K562 (cell line): ENCODE data around the gene NQO2. TPM values are rescaled to one million over a fixed set of nuclear protein-coding genes. Genes with fewer than 3 reads are reported as not detected.
"Not testable (repeated sequence)": the region's sequence is repeated elsewhere in the genome, so short reads cannot be mapped to it uniquely, and the experiment has no call there.

Experiments used
- ATAC-seq: fragments of 200-7000 bp; cut with Tn5 transposase; 3 replicates; pipeline ENCODE4 v1.9.1; 2020; ENCODE audit warnings: moderate library complexity
- BruUV-seq: library from RNA; stranded (reverse); fragments of 400-500 nt; replicated peaks from 2 replicates; lab custom pipeline; 2021; lab: Mats Ljungman, UMichigan
- CTCF ChIA-PET: fragments of 300-600 bp; formaldehyde crosslinking; extraction: SDS; loops from one replicate; lab custom pipeline; 2021; ENCODE audit warnings: low intra/inter-chr PET ratio; lab: Yijun Ruan, JAX
- POLR2A ChIA-PET: fragments of 300-600, 350-650 bp; sonication (Branson Sonifier 250); formaldehyde crosslinking; extraction: SDS; loops from one replicate; lab custom pipeline; 2021; ENCODE audit warnings: antibody characterized with exemption, inconsistent platforms; lab: Yijun Ruan, JAX
- DNase-seq, 4 experiments: peaks; one replicate each; pipeline versions ENCODE4 v3.0.0 to v3.0.0-alpha.2; 2011 to 2018; ENCODE audit warnings: low spot score in 3 of 4, mixed read lengths in 3 of 4; ENCODE audit errors: extremely low read depth in 1 of 4
- FAIRE-seq: peaks from 2 replicates; lab custom pipeline; 2011; peaks lifted over from hg19 to GRCh38; lab: Jason Lieb, UNC
- H2AFZ ChIP-seq: 2 replicates; pipeline ENCODE4 v1.6.0; 2011; ENCODE audit warnings: low read depth, low read length, control low read depth, inconsistent platforms
- H3K27ac ChIP-seq: fragments of 200-600 bp; 3 replicates; pipeline ENCODE4 v1.8.0; 2011; ENCODE audit warnings: low read depth, mild to moderate bottlenecking, control low read depth, inconsistent platforms, low read length, moderate library complexity, mixed read lengths; ENCODE audit errors: extremely low read depth
- H3K27me3 ChIP-seq, 2 experiments: fragments of 300-600 bp in 1 of 2; 2 replicates in 1 of 2; 3 replicates in 1 of 2; pipeline versions ENCODE4 v1.6.0 to v1.8.0; 2011; ENCODE audit warnings: inconsistent platforms in 2 of 2, low read length in 2 of 2, mild to moderate bottlenecking in 1 of 2, mixed read lengths in 1 of 2, moderate library complexity in 1 of 2; ENCODE audit not compliant: control insufficient read depth in 2 of 2, insufficient read depth in 2 of 2
- H3K36me3 ChIP-seq: fragments of 300-600 bp; 3 replicates; pipeline ENCODE4 v1.8.0; 2011; ENCODE audit warnings: mild to moderate bottlenecking, low read length, inconsistent platforms; ENCODE audit not compliant: control insufficient read depth, insufficient read depth
- H3K4me1 ChIP-seq, 2 experiments: fragments of 200-600 bp in 1 of 2; replicated peaks in 1 of 2; 2 replicates in 1 of 2; 3 replicates in 1 of 2; pipeline versions ENCODE4 v1.5.1 to v1.8.0; 2011; ENCODE audit warnings: inconsistent platforms in 2 of 2, low read length in 2 of 2, mild to moderate bottlenecking in 1 of 2, mixed read lengths in 1 of 2, moderate library complexity in 1 of 2; ENCODE audit not compliant: control insufficient read depth in 2 of 2, insufficient read depth in 2 of 2
- H3K4me2 ChIP-seq: 2 replicates; pipeline ENCODE4 v1.6.1; 2011; ENCODE audit warnings: low read length, control low read depth, inconsistent platforms, mixed read lengths; ENCODE audit not compliant: insufficient read depth
- H3K4me3 ChIP-seq: fragments of 200-600 bp; sonication (generic), shearing (Covaris generic); 2 replicates; pipeline ENCODE4 v1.5.1; 2016; ENCODE audit warnings: control low read depth, inconsistent platforms
- H3K79me2 ChIP-seq: fragments of 200-600 bp; 3 replicates; pipeline ENCODE4 v1.8.0; 2011; ENCODE audit warnings: low read length, inconsistent platforms; ENCODE audit not compliant: control insufficient read depth, insufficient read depth
- H3K9ac ChIP-seq, 2 experiments: 2 replicates each; pipeline versions ENCODE4 v1.6.0 to v1.6.1; 2011; ENCODE audit warnings: low read depth in 2 of 2, low read length in 2 of 2, control low read depth in 1 of 2, inconsistent platforms in 1 of 2, mild to moderate bottlenecking in 1 of 2, mixed read lengths in 1 of 2; ENCODE audit not compliant: insufficient read depth in 1 of 2
- H3K9me1 ChIP-seq: one replicate; pipeline ENCODE4 v1.6.0; 2011; ENCODE audit warnings: inconsistent platforms, mild to moderate bottlenecking, low read length, moderate library complexity; ENCODE audit not compliant: control insufficient read depth, insufficient read depth
- H3K9me3 ChIP-seq: replicated peaks from 2 replicates; pipeline ENCODE4 v1.5.1; 2011; ENCODE audit warnings: low read depth, low read length, inconsistent platforms; ENCODE audit not compliant: control insufficient read depth, insufficient read depth
- H4K20me1 ChIP-seq: replicated peaks from 2 replicates; pipeline ENCODE4 v1.6.1; 2011; ENCODE audit warnings: low read length, inconsistent platforms, mixed read lengths; ENCODE audit not compliant: control insufficient read depth, insufficient read depth
- HMG20A ChIP-seq: fragments of 450-650 bp; formaldehyde crosslinking; conservative IDR thresholded peaks from 2 replicates; pipeline ENCODE4 v1.4.0; 2020; ENCODE audit warnings: mild to moderate bottlenecking, mixed read lengths
- ILF3 ChIP-seq: fragments of 450-650 bp; IDR thresholded peaks from 2 replicates; pipeline ENCODE4 v1.6.1; 2018; ENCODE audit warnings: antibody characterized with exemption, mild to moderate bottlenecking, moderate library complexity, borderline replicate concordance
- KLF10 ChIP-seq: fragments of 250-450 bp; sonication (Bioruptor Pico); IDR thresholded peaks from 2 replicates; pipeline ENCODE4 v1.6.1; 2021; ENCODE audit warnings: matching md5 sums
- WGBS: fragments of 100-300 bp; shearing (Covaris generic); methylation state at CpG from one replicate; pipeline ENCODE4 v1.1.6; 2016; ENCODE audit warnings: low coverage, mixed read lengths; ENCODE audit not compliant: insufficient coverage; ENCODE audit errors: missing lambda C conversion rate; 5-methylcytosine and 5-hydroxymethylcytosine counted together
- in situ Hi-C: fragments of 300-500 bp; cut with MboI; formaldehyde crosslinking; loops from 4 replicates; pipeline ENCODE4 v1.15.0; 2018; ENCODE audit warnings: inconsistent platforms, mixed read lengths
- intact Hi-C: fragments of 100-400 bp; cut with micrococcal nuclease; formaldehyde crosslinking; loops from 2 replicates; pipeline ENCODE4 v1.14.2; 2022
- polyA plus RNA-seq, 8 experiments: library from polyadenylated mRNA; depleted of rRNA in 4 of 8; stranded (reverse) in 5 of 8; unstranded in 3 of 8; fragments of >200 nt; fragmentation: Nextera tagmentation in 2 of 8; fragmentation: Illumina TruSeq in 1 of 8; extraction: Ambion mirVana in 2 of 8; extraction: Trizol in 1 of 8; gene quantifications; 2 replicates each; pipeline versions ENCODE4 v1.2.1 to v1.2.3, GENCODE V29; 2011 to 2014; ENCODE audit warnings: inconsistent platforms in 1 of 8, missing spikeins in 1 of 8
- total RNA-seq, 7 experiments: library from RNA; depleted of rRNA in 6 of 7; stranded (reverse); fragments of >200 nt in 6 of 7; fragmentation: Illumina TruSeq in 2 of 7; extraction: Trizol in 2 of 7; gene quantifications; 2 replicates each; pipeline versions ENCODE4 v1.2.1 to v1.2.3, GENCODE V29; 2011 to 2021; ENCODE audit warnings: low replicate concordance in 1 of 7
- TF ChIP-seq, protein P1 (sequence below), 2 experiments: IDR thresholded peaks; 2 replicates each; pipeline ENCODE4 v1.6.1; 2011; ENCODE audit warnings: borderline replicate concordance in 1 of 2, control low read depth in 1 of 2, low read depth in 1 of 2, low read length in 1 of 2, mild to moderate bottlenecking in 1 of 2, mixed read lengths in 1 of 2, moderate library complexity in 1 of 2; ENCODE audit not compliant: insufficient read depth in 1 of 2, insufficient read length in 1 of 2, poor library complexity in 1 of 2, severe bottlenecking in 1 of 2; ENCODE audit errors: extremely low read depth in 1 of 2

Gene NQO2
- total and polyA plus RNA-seq, 9 of the 15 experiments (the other 6 are each of a cell fraction or from before 2014, with no cell fraction given) = 54.6 to 214 (median 116) TPM

DNA sequence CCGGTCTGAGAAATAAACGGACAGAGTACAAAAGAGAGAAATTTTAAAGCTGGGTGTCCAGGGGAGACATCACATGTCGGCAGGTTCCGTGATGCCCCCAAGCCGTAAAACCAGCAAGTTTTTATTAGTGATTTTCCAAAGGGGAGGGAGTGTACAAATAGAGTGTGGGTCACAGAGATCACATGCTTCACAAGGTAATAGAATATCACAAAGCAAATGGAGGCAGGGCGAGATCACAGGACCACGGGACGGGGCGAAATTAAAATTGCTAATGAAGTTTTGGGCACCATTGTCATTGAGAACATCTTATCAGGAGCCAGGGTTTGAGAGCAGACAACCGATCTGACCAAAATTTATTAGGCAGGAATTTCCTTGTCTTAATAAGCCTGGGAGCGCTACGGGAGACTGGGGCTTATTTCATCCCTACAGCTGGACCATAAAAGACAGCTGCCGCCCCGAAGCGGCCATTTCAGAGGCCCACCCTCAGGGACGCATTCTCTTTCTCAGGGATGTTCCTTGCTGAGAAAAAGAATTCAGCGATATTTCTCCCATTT lies 9.1 kb downstream of the NQO2 start:
- CTCF ChIA-PET = not testable (repeated sequence)
- POLR2A ChIA-PET = interaction anchor here (0.7 to 3.9 kb wide), 3 partner anchors 11 to 154 kb away, joined by 4 to 22 read pairs (median 5); no protein-coding TSS in a partner anchor
- WGBS = 97% methylated on average over 17 of the region's 17 CpGs

DNA sequence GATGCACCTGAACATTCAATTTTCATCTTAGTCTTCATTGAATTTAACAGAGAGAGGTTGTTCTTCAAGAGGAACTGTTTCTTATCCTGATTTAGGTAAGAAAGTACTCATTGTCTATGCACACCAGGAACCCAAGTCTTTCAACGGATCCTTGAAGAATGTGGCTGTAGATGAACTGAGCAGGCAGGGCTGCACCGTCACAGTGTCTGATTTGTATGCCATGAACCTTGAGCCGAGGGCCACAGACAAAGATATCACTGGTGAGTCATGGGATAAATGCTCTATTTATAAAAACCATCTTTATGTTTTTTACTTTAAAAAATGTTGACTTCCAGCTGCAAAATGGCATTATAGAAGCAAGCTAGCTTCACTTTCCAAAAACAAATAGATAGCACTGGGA lies 10.2 kb downstream of the NQO2 start:
- Histone ChIP-seq H3K9ac (no peak overlapping the region), H3K36me3 (peaks cover 96% of the 10 kb centered on the region), H2AFZ (no peak overlapping the region), H3K9me3 (peaks cover 14% of the 10 kb centered on the region; the same call in 1 of the 2 replicates), H3K4me2 (no peak overlapping the region), H4K20me1 (no peaks in the 10 kb centered on the region), H3K27me3 (no peaks in the 10 kb centered on the region), H3K27ac (no peak overlapping the region), H3K9me1 (no peaks in the 10 kb centered on the region), H3K4me3 (no peak overlapping the region), H3K4me1 (no peaks in the 10 kb centered on the region), H3K79me2 (0 out of 3 replicates have a peak, but pooled peaks cover 8% of the 10 kb centered on the region)
- 71% methylated on average over 3 of the region's 3 CpGs for WGBS
- CTCF ChIA-PET = no interaction called here
- DNase-seq (peak in 1 of 4 experiments; percentile 4), FAIRE-seq (no peak), ATAC-seq (no peak)
- intact Hi-C loops (no loop called here), in situ Hi-C loops (no loop called here)
- no TSS peak for BruUV-seq
- POLR2A ChIA-PET = interaction anchor here (0.6 to 3.9 kb wide), 9 partner anchors 8 to 43 kb away, joined by 3 to 22 read pairs (median 4); no protein-coding TSS in a partner anchor
- TF ChIP-seq, protein P1, sequence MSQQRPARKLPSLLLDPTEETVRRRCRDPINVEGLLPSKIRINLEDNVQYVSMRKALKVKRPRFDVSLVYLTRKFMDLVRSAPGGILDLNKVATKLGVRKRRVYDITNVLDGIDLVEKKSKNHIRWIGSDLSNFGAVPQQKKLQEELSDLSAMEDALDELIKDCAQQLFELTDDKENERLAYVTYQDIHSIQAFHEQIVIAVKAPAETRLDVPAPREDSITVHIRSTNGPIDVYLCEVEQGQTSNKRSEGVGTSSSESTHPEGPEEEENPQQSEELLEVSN (IDR thresholded peaks at IDR 0.05; ENCODE audit: borderline replicate concordance in 1 of 2, extremely low read depth in 1 of 2, insufficient read depth in 1 of 2, insufficient read length in 1 of 2, low read depth in 1 of 2, low read length in 1 of 2, poor library complexity in 1 of 2, severe bottlenecking in 1 of 2) = peak in 1 of 2 experiments; percentile 14
- TF ChIP-seq ILF3 (no peak), HMG20A (CRISPR knock-in tag) (no peak), KLF10 (CRISPR knock-in tag) (no peak)

More for the DNA sequence above, 9.1 kb downstream of the NQO2 start:
- in situ Hi-C loops, H3K4me3 ChIP-seq, BruUV-seq, DNase-seq, H3K4me1 ChIP-seq, intact Hi-C loops, H3K9me1 ChIP-seq, H2AFZ ChIP-seq, FAIRE-seq, ATAC-seq, H3K4me2 ChIP-seq, H4K20me1 ChIP-seq, H3K27me3 ChIP-seq, H3K9ac ChIP-seq, H3K27ac ChIP-seq: not testable (repeated sequence)
- Histone ChIP-seq H3K36me3 (peaks cover 94% of the 10 kb centered on the region), H3K9me3 (peaks cover 14% of the 10 kb centered on the region; the same call in 1 of the 2 replicates), H3K79me2 (peaks cover 14% of the 10 kb centered on the region)
